ENCODE data around the gene POLR3C. TPM values are rescaled to one million over a fixed set of nuclear protein-coding genes. Genes with fewer than 3 reads are reported as not detected.

The POLR3C gene
- total and polyA plus RNA-seq, 2 donors (not counting 1 experiment from before 2014, with no cell fraction given), result 36.5 to 49.3 TPM

GRCh38 chr1:145879775-145880174 lies 55.8 kb downstream of the POLR3C start:
- Histone ChIP-seq H3K79me2 (ENCODE audit: control insufficient read depth, insufficient read depth, low read length) (no peaks in the 10 kb centered on the region), H3K27ac (ENCODE audit: low read length in 2 of 2) (no peak overlapping the region), H3K4me1 (ENCODE audit: control insufficient read depth in 2 of 2, insufficient read depth in 2 of 2, low read length in 2 of 2) (no peaks in the 10 kb centered on the region), H3K27me3 (replicated peaks in 1 of 4; ENCODE audit: control extremely low read depth in 1 of 4, control insufficient read depth in 3 of 4, insufficient read depth in 4 of 4, low read length in 3 of 4) (peaks cover 0 to 30% (median 14%) of the 10 kb centered on the region in 4 experiments), H2AFZ (ENCODE audit: insufficient read depth, low read depth, low read length, poor library complexity, severe bottlenecking) (no peak overlapping the region), H4K20me1 (ENCODE audit: control insufficient read depth, insufficient read depth, low read length, poor library complexity, severe bottlenecking) (no peaks in the 10 kb centered on the region), H3K4me3 (ENCODE audit: control extremely low read depth in 1 of 5, extremely low read depth in 1 of 5, insufficient read depth in 1 of 5, low read depth in 2 of 5, low read length in 4 of 5) (no peak overlapping the region), H3K9ac (ENCODE audit: low read length) (no peak overlapping the region), H3K9me3 (ENCODE audit: control extremely low read depth in 1 of 3, control insufficient read depth in 2 of 3, insufficient read depth in 1 of 3, low read length in 2 of 3) (no peaks in the 10 kb centered on the region), H3K36me3 (replicated peaks in 1 of 2; ENCODE audit: control extremely low read depth in 1 of 2, control insufficient read depth in 1 of 2, extremely low read depth in 1 of 2, insufficient read depth in 2 of 2, low read length in 1 of 2) (no peaks in the 10 kb centered on the region), H3K4me2 (replicated peaks; ENCODE audit: low read depth, low read length, poor library complexity, severe bottlenecking) (no peak overlapping the region)
- intact Hi-C loops (cut with micrococcal nuclease), result no loop called here
- ATAC-seq (ENCODE audit: low read depth) (no peak), DNase-seq (no peak)
- ChIA-PET POLR2A (interaction anchor here (1.4 kb wide), 1 partner anchor 21 kb away, joined by 9 read pairs; the partner anchor contains the start of gene PIAS3), CTCF (interaction anchor here (1.3 to 1.6 kb wide), 4 partner anchors 10 to 33 kb away, joined by 3 to 6 read pairs (median 4); partner anchors contain the start of gene PIAS3)
- H3K9me3 Mint-ChIP-seq (ENCODE audit: insufficient read depth), result no peaks in the 10 kb centered on the region
- peaks cover 6% of the 10 kb centered on the region for H3K4me1 Mint-ChIP-seq
- no peak overlapping the region for H3K27ac Mint-ChIP-seq
- H3K27me3 Mint-ChIP-seq, result peaks cover 34% of the 10 kb centered on the region
- TF ChIP-seq, protein P1, sequence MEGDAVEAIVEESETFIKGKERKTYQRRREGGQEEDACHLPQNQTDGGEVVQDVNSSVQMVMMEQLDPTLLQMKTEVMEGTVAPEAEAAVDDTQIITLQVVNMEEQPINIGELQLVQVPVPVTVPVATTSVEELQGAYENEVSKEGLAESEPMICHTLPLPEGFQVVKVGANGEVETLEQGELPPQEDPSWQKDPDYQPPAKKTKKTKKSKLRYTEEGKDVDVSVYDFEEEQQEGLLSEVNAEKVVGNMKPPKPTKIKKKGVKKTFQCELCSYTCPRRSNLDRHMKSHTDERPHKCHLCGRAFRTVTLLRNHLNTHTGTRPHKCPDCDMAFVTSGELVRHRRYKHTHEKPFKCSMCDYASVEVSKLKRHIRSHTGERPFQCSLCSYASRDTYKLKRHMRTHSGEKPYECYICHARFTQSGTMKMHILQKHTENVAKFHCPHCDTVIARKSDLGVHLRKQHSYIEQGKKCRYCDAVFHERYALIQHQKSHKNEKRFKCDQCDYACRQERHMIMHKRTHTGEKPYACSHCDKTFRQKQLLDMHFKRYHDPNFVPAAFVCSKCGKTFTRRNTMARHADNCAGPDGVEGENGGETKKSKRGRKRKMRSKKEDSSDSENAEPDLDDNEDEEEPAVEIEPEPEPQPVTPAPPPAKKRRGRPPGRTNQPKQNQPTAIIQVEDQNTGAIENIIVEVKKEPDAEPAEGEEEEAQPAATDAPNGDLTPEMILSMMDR (IDR thresholded peaks at IDR 0.05), result no peak
- H3K4me3 Mint-ChIP-seq, result no peak overlapping the region
- 100% methylated on average over 1 of the region's 5 CpGs for WGBS (ENCODE audit: insufficient coverage)

- H3K27me3 Mint-ChIP-seq, result peaks cover 29% of the 10 kb centered on the region
- H3K4me3 Mint-ChIP-seq, result peak overlapping the region; percentile 87
- 100% methylated on average over 1 of the region's 1 CpG for WGBS (ENCODE audit: insufficient coverage)
- no peak overlapping the region for H3K27ac ChIP-seq (ENCODE audit: low read length in 2 of 2)
- no peaks in the 10 kb centered on the region for H3K9me3 ChIP-seq (ENCODE audit: control extremely low read depth in 1 of 3, control insufficient read depth in 2 of 3, insufficient read depth in 1 of 3, low read length in 2 of 3)
- ATAC-seq (ENCODE audit: low read depth), result no peak
- H3K9me3 Mint-ChIP-seq (ENCODE audit: insufficient read depth), result no peaks in the 10 kb centered on the region
- peaks cover 22% of the 10 kb centered on the region for H3K4me1 Mint-ChIP-seq
- no peak overlapping the region for H3K4me3 ChIP-seq (ENCODE audit: control extremely low read depth in 1 of 5, extremely low read depth in 1 of 5, insufficient read depth in 1 of 5, low read depth in 2 of 5, low read length in 4 of 5)
- ChIA-PET POLR2A (interaction anchor here (1.4 to 4.2 kb wide), 2 partner anchors 26 to 39 kb away, joined by 4 to 22 read pairs; partner anchors contain the start of genes NUDT17 and PIAS3), CTCF (interaction anchor here (1.4 to 2.4 kb wide), 3 partner anchors 8 to 39 kb away, joined by 3 to 9 read pairs (median 7); partner anchors contain the start of gene NUDT17)
- no peak for DNase-seq
- H2AFZ ChIP-seq (ENCODE audit: insufficient read depth, low read depth, low read length, poor library complexity, severe bottlenecking), result no peak overlapping the region
- H3K79me2 ChIP-seq (ENCODE audit: control insufficient read depth, insufficient read depth, low read length), result no peaks in the 10 kb centered on the region
- H3K27ac Mint-ChIP-seq, result no peak overlapping the region
- H3K27me3 ChIP-seq (replicated peaks in 1 of 4; ENCODE audit: control extremely low read depth in 1 of 4, control insufficient read depth in 3 of 4, insufficient read depth in 4 of 4, low read length in 3 of 4), result peaks cover 0 to 24% (median 18%) of the 10 kb centered on the region in 4 experiments
- peaks cover 11 to 12% of the 10 kb centered on the region in 2 donors for H3K4me1 ChIP-seq (ENCODE audit: control insufficient read depth in 2 of 2, insufficient read depth in 2 of 2, low read length in 2 of 2)
- no peak overlapping the region for H3K9ac ChIP-seq (ENCODE audit: low read length)
- no peaks in the 10 kb centered on the region for H4K20me1 ChIP-seq (ENCODE audit: control insufficient read depth, insufficient read depth, low read length, poor library complexity, severe bottlenecking)
- intact Hi-C loops (cut with micrococcal nuclease), result loop anchor here (1.0 to 5.0 kb wide), 3 partner anchors 25 to 37 kb away; partner anchors contain the start of genes NUDT17, PEX11B and PIAS3
- no peaks in the 10 kb centered on the region for H3K36me3 ChIP-seq (replicated peaks in 1 of 2; ENCODE audit: control extremely low read depth in 1 of 2, control insufficient read depth in 1 of 2, extremely low read depth in 1 of 2, insufficient read depth in 2 of 2, low read length in 1 of 2)
- peak overlapping the region; percentile 90 for H3K4me2 ChIP-seq (replicated peaks; ENCODE audit: low read depth, low read length, poor library complexity, severe bottlenecking)
- TF ChIP-seq, protein P1 (IDR thresholded peaks at IDR 0.05), result no peak
- TF ChIP-seq EZH2 (IDR thresholded peaks at IDR 0.05; ENCODE audit: borderline replicate concordance, insufficient read depth, low read depth, low read length, poor library complexity, severe bottlenecking), result no peak
Observed at GRCh38 chr1:145884675-145885074, 60.7 kb downstream of the POLR3C start.

Data from B cell (primary cell).